Measurements from ENCODE around the gene KLKB1. TPM values are rescaled to one million over a fixed set of nuclear protein-coding genes. Genes with fewer than 3 reads are reported as not detected.
"Not testable (repeated sequence)": the region's sequence is repeated elsewhere in the genome, so short reads cannot be mapped to it uniquely, and the experiment has no call there.

KLKB1 gene
- total RNA-seq, 5 donors from 2014 or later (not counting 1 experiment from before 2014, with no cell fraction given), result 1.3 to 2.9 (median 2.1) TPM

DNA sequence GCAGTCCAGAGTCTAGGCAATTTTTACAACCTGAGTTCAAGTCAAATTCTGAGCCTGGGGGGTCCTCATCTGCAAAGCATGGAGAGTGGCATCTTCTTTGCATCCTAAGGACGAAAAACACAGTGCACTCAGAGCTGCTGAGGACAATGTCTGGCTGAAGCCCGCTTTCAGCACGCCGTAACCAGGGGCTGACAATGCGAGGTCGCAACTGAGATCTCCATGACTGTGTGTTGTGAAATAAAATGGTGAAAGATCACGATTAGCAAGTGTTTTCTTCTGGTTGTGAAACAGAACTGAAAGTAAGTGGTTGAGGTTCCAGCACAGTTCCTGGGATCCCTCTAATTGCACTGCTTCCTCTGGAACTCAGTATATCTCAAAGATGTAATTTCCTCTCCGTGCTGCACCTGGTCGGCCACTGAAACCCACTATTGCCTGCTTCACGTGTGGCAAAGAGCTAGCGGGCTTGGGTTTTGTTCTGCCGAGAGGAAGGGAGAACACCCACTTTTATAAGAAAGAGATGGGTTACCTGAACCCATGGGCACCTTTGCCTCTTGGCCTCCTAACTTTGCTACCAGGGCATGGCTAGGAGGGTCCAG, 31.0 kb downstream of the KLKB1 start:
- Histone ChIP-seq H3K4me3 (ENCODE audit: control insufficient read depth in 1 of 2, extremely low read depth in 1 of 2, low read length in 1 of 2) (no peak overlapping the region), H3K4me1 (ENCODE audit: control insufficient read depth in 1 of 2, extremely low read depth in 1 of 2, insufficient read depth in 2 of 2, low read length in 2 of 2) (no peaks in the 10 kb centered on the region), H3K9me3 (no peaks in the 10 kb centered on the region), H3K27ac (ENCODE audit: low read length) (no peak overlapping the region), H3K36me3 (ENCODE audit: control insufficient read depth in 2 of 2, extremely low read depth in 1 of 2, insufficient read depth in 1 of 2, low read length in 1 of 2) (no peaks in the 10 kb centered on the region), H3K27me3 (replicated peaks in 1 of 2; ENCODE audit: control insufficient read depth in 2 of 2, extremely low read depth in 1 of 2, insufficient read depth in 2 of 2, low read length in 1 of 2) (peaks cover 0 to 3% of the 10 kb centered on the region in 2 experiments)
- peaks cover 0 to 4% of the 10 kb centered on the region in 2 donors for H3K27me3 Mint-ChIP-seq
- no peaks in the 10 kb centered on the region for H3K9me3 Mint-ChIP-seq
- WGBS (ENCODE audit: insufficient coverage), result 89% methylated on average over 9 of the region's 12 CpGs
- POLR2A ChIA-PET, result no interaction called here
- CTCF ChIA-PET, result no interaction called here
- ATAC-seq (replicated peaks in 1 of 4), result no peak
- peaks cover 30% of the 10 kb centered on the region for H3K36me3 Mint-ChIP-seq
- no peaks in the 10 kb centered on the region for H3K4me1 Mint-ChIP-seq
- no peak for DNase-seq
- H3K27ac Mint-ChIP-seq, result no peak overlapping the region
- H3K4me3 Mint-ChIP-seq, result no peak overlapping the region

DNA sequence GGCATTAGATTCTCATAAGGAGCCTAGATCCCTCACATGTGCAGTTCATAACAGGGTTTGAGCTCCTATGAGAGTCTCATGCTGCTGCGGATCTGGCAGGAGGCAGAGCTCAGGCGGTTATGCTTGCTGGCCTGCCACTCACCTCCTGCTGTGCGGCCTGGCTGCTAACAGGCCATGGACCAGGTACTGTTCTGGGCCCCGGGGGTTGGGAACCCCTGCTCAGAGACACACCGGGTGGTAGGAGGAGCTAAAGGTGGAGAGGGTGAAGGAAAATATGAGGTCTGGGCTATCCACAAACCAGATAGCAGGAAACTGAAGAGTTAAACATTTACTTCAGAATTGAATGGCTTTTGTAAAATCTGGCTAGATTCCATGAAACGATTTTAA, 32.8 kb downstream of the KLKB1 start:
- ChIA-PET POLR2A (no interaction called here), CTCF (no interaction called here)
- DNase-seq (no peak), ATAC-seq (replicated peaks in 1 of 4) (no peak)
- no peaks in the 10 kb centered on the region for H3K36me3 ChIP-seq (ENCODE audit: control insufficient read depth in 2 of 2, extremely low read depth in 1 of 2, insufficient read depth in 1 of 2, low read length in 1 of 2)
- WGBS (ENCODE audit: insufficient coverage), result 97% methylated on average over 6 of the region's 6 CpGs
- H3K27me3 ChIP-seq (replicated peaks in 1 of 2; ENCODE audit: control insufficient read depth in 2 of 2, extremely low read depth in 1 of 2, insufficient read depth in 2 of 2, low read length in 1 of 2), result peaks cover 0 to 6% of the 10 kb centered on the region in 2 experiments
- no peak overlapping the region for H3K27ac ChIP-seq (ENCODE audit: low read length)
- H3K4me1 ChIP-seq (ENCODE audit: control insufficient read depth in 1 of 2, extremely low read depth in 1 of 2, insufficient read depth in 2 of 2, low read length in 2 of 2), result no peaks in the 10 kb centered on the region
- Mint-ChIP-seq H3K27ac (no peak overlapping the region), H3K4me3 (no peak overlapping the region), H3K27me3 (peaks cover 4 to 9% of the 10 kb centered on the region in 2 donors), H3K36me3 (peaks cover 21% of the 10 kb centered on the region), H3K9me3 (no peaks in the 10 kb centered on the region), H3K4me1 (no peaks in the 10 kb centered on the region)
- H3K4me3 ChIP-seq (ENCODE audit: control insufficient read depth in 1 of 2, extremely low read depth in 1 of 2, low read length in 1 of 2), result no peak overlapping the region
- no peaks in the 10 kb centered on the region for H3K9me3 ChIP-seq

DNA sequence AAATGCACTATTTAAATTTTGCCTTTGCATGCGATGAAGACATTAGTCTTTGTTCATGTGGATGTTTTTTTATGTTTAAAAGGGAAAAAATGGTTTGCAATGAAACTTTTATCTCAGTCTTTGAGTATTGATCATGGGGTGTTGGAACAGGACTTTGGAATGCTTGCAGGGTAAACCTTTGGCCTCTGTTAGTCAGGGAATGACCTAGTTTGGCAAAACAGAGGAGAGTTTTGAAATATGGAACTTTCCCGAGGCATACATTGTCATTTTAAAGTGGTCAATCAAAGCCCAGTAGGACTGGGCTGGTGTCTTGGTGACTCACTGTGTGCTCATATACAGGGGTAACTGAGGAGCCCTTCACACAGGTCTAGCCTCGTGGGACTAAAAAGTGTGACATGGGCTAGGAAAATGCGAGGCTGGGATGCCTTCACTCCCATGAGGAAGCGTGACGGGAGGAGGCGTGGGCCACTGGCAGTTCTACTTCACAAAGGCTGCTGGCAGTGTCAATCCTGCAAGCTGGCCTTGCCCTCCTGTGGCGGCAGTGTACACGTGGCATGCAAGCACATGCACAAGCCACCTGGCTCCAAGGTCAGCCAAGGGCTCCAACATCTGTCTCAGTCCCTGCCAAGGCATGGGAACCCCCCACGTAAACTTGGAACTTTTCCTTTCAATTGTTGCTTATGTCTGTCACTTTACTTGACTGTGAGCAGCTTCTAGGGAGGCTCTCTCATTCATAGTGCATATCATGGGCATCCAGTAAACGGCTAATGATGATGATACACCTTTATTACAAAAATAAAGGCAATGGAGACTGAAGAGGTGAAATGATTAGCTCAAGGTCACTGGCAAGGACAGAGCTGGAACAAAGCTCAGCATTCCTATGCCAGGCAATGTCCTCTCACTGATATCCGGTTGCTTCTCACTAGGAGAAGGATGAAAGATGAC, 33.5 kb downstream of the KLKB1 start:
- no peaks in the 10 kb centered on the region for H3K4me1 ChIP-seq (ENCODE audit: control insufficient read depth in 1 of 2, extremely low read depth in 1 of 2, insufficient read depth in 2 of 2, low read length in 2 of 2)
- Mint-ChIP-seq H3K4me1 (no peaks in the 10 kb centered on the region), H3K36me3 (peaks cover 21% of the 10 kb centered on the region), H3K4me3 (no peak overlapping the region), H3K9me3 (no peaks in the 10 kb centered on the region), H3K27ac (no peak overlapping the region), H3K27me3 (peaks cover 4 to 11% of the 10 kb centered on the region in 2 donors)
- POLR2A ChIA-PET, result no interaction called here
- 80% methylated on average over 10 of the region's 12 CpGs for WGBS (ENCODE audit: insufficient coverage)
- CTCF ChIA-PET, result no interaction called here
- no peak overlapping the region for H3K27ac ChIP-seq (ENCODE audit: low read length)
- H3K9me3 ChIP-seq, result no peaks in the 10 kb centered on the region
- H3K27me3 ChIP-seq (replicated peaks in 1 of 2; ENCODE audit: control insufficient read depth in 2 of 2, extremely low read depth in 1 of 2, insufficient read depth in 2 of 2, low read length in 1 of 2), result peaks cover 0 to 11% of the 10 kb centered on the region in 2 experiments
- no peak overlapping the region for H3K4me3 ChIP-seq (ENCODE audit: control insufficient read depth in 1 of 2, extremely low read depth in 1 of 2, low read length in 1 of 2)
- no peaks in the 10 kb centered on the region for H3K36me3 ChIP-seq (ENCODE audit: control insufficient read depth in 2 of 2, extremely low read depth in 1 of 2, insufficient read depth in 1 of 2, low read length in 1 of 2)
- no peak for ATAC-seq (replicated peaks in 1 of 4)
- DNase-seq, result no peak

DNA sequence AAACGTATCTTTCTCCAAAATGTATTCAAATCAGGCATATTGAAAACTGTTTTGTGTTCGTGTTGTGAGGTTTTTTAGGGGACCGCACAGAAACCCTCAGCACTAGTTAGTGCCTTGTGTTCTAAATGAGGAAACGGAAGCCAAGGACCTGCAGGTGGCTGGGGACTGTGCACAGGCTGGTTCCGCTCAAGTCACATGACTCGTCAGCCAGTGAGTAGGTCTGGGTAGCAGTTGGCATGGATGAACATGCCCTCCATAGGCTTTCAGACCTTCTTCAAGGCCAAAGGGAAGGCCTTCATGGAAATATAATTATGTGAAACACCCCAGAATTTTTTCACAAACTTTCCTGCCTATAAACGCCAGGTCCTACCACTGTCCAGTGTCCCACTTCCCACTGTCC, 37.4 kb downstream of the KLKB1 start:
- no peak for ATAC-seq (replicated peaks in 1 of 4)
- H3K27me3 Mint-ChIP-seq, result peaks cover 14 to 26% of the 10 kb centered on the region in 2 donors
- no peak overlapping the region for H3K4me3 Mint-ChIP-seq
- no peaks in the 10 kb centered on the region for H3K36me3 Mint-ChIP-seq
- no peak overlapping the region for H3K27ac ChIP-seq (ENCODE audit: low read length)
- H3K27me3 ChIP-seq (replicated peaks in 1 of 2; ENCODE audit: control insufficient read depth in 2 of 2, extremely low read depth in 1 of 2, insufficient read depth in 2 of 2, low read length in 1 of 2), result peaks cover 0 to 14% of the 10 kb centered on the region in 2 experiments
- H3K36me3 ChIP-seq (ENCODE audit: control insufficient read depth in 2 of 2, extremely low read depth in 1 of 2, insufficient read depth in 1 of 2, low read length in 1 of 2), result no peaks in the 10 kb centered on the region
- H3K9me3 Mint-ChIP-seq, result no peaks in the 10 kb centered on the region
- H3K4me1 ChIP-seq (ENCODE audit: control insufficient read depth in 1 of 2, extremely low read depth in 1 of 2, insufficient read depth in 2 of 2, low read length in 2 of 2), result no peaks in the 10 kb centered on the region
- H3K27ac Mint-ChIP-seq, result no peak overlapping the region
- no peak overlapping the region for H3K4me3 ChIP-seq (ENCODE audit: control insufficient read depth in 1 of 2, extremely low read depth in 1 of 2, low read length in 1 of 2)
- no peaks in the 10 kb centered on the region for H3K4me1 Mint-ChIP-seq
- POLR2A ChIA-PET, result no interaction called here
- CTCF ChIA-PET, result no interaction called here
- 88% methylated on average over 5 of the region's 7 CpGs for WGBS (ENCODE audit: insufficient coverage)
- no peaks in the 10 kb centered on the region for H3K9me3 ChIP-seq
- no peak for DNase-seq

DNA sequence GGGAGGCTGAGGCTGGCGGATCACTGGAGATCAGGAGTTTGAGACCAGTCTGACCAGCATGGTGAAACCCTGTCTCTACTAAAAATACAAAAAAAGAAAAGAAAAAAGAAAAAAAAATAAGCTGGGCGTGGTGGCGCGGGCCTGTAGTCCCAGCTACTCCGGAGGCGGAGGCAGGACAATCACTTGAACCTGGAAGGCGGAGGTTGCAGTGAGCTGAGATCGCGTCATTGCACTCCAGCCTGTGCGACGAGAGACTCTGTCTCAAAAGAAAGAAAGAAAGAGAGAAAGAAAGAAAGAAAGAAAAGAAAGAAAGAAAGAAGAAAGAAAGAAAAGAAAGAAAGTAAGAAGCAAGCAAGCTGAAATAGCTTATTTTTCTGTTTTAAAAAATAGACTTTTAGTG, 37.9 kb downstream of the KLKB1 start:
- CTCF ChIA-PET; H3K4me3 Mint-ChIP-seq; H3K4me1 Mint-ChIP-seq; H3K27ac ChIP-seq (ENCODE audit: low read length); H3K9me3 ChIP-seq; DNase-seq; H3K36me3 Mint-ChIP-seq; H3K27ac Mint-ChIP-seq; ATAC-seq (replicated peaks in 1 of 4); H3K9me3 Mint-ChIP-seq; H3K4me3 ChIP-seq (ENCODE audit: control insufficient read depth in 1 of 2, extremely low read depth in 1 of 2, low read length in 1 of 2); POLR2A ChIA-PET; H3K36me3 ChIP-seq (ENCODE audit: control insufficient read depth in 2 of 2, extremely low read depth in 1 of 2, insufficient read depth in 1 of 2, low read length in 1 of 2); H3K4me1 ChIP-seq (ENCODE audit: control insufficient read depth in 1 of 2, extremely low read depth in 1 of 2, insufficient read depth in 2 of 2, low read length in 2 of 2): not testable (repeated sequence)
- peaks cover 0 to 14% of the 10 kb centered on the region in 2 experiments for H3K27me3 ChIP-seq (replicated peaks in 1 of 2; ENCODE audit: control insufficient read depth in 2 of 2, extremely low read depth in 1 of 2, insufficient read depth in 2 of 2, low read length in 1 of 2)
- H3K27me3 Mint-ChIP-seq, result peaks cover 17 to 26% of the 10 kb centered on the region in 2 donors
- WGBS (ENCODE audit: insufficient coverage), result 92% methylated on average over 10 of the region's 11 CpGs

DNA sequence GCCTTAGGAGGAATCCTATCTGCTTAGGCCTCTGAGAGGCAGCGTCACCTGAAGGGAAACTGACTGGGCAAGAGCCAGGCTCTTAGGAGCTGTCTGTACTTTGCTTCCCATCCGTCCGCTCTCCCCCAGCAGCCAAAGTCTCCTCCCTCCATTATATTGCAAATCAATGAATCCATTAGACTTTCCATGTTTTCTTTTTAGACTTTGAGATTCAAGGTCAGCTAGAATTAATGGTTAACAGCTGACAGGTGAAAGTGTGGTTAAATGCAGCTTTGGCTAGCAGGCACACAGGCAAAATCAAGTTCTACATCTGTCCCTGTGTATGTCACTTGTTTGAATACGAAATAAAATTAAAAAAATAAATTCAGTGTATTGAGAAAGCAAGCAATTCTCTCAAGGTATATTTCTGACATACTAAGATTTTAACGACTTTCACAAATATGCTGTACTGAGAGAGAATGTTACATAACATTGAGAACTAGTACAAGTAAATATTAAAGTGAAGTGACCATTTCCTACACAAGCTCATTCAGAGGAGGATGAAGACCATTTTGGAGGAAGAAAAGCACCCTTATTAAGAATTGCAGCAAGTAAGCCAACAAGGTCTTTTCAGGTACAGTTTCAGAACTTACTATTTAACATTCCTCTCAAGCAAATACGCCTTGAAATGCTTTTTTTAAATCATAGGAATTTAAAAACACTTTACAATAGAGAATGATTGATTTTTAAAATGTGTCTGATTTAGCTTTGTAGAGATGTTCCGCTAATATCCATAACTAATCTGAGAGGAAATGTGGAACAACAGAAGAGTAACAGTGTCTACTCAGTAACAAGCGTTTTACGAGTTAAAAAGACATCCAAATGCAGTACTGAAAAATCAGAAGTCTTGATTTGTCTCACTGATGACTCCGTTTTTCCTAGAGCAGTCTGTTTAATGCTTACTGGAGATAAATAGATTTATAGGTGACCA, 38.7 kb downstream of the KLKB1 start, which contains the start of gene F11:
Gene F11 (plus strand): TSS at position 507 of the 970 bp plus-strand sequence. CDS start 948 bp downstream, outside the sequence.
- Mint-ChIP-seq H3K27ac (no peak within 1 kb of the TSS), H3K27me3 (peaks cover 17 to 26% of the 10 kb centered on the region in 2 donors)

More for the DNA sequence above, 38.7 kb downstream of the KLKB1 start, which contains the start of gene F11:
- H3K4me1 Mint-ChIP-seq, result no peaks in the 10 kb centered on the region
- WGBS (ENCODE audit: insufficient coverage), result 89% methylated on average over 3 of the region's 10 CpGs
- Histone ChIP-seq H3K4me3 (ENCODE audit: control insufficient read depth in 1 of 2, extremely low read depth in 1 of 2, low read length in 1 of 2) (no peak within 1 kb of the TSS), H3K27me3 (replicated peaks in 1 of 2; ENCODE audit: control insufficient read depth in 2 of 2, extremely low read depth in 1 of 2, insufficient read depth in 2 of 2, low read length in 1 of 2) (peaks cover 0 to 14% of the 10 kb centered on the region in 2 experiments), H3K27ac (ENCODE audit: low read length) (no peak within 1 kb of the TSS), H3K36me3 (ENCODE audit: control insufficient read depth in 2 of 2, extremely low read depth in 1 of 2, insufficient read depth in 1 of 2, low read length in 1 of 2) (no peaks in the 10 kb centered on the region), H3K4me1 (ENCODE audit: control insufficient read depth in 1 of 2, extremely low read depth in 1 of 2, insufficient read depth in 2 of 2, low read length in 2 of 2) (no peaks in the 10 kb centered on the region), H3K9me3 (no peaks in the 10 kb centered on the region)
- no peak within 1 kb of the TSS for H3K4me3 Mint-ChIP-seq
- no peak for ATAC-seq (replicated peaks in 1 of 4)
- H3K36me3 Mint-ChIP-seq, result no peaks in the 10 kb centered on the region
- POLR2A ChIA-PET, result no interaction called here
- no peaks in the 10 kb centered on the region for H3K9me3 Mint-ChIP-seq
- DNase-seq, result no peak
- CTCF ChIA-PET, result no interaction called here

Measured in T-cell (primary cell).